Measurements from ENCODE around the gene CLDN5.

GRCh38 chr22:19520007-19520406 is 4.2 kb downstream of the CLDN5 start:
- TF ChIP-seq CTCF (IDR thresholded peaks at IDR 0.05) = no peak
- TF ChIP-seq POLR2AphosphoS5 (IDR thresholded peaks at IDR 0.05) = no peak
